NB4 (cell line): Measurements from ENCODE around the gene PDK2.

Experiments
- DNase-seq: peaks from one replicate; pipeline ENCODE4 v3.0.0; 2010; ENCODE audit warnings: low read depth
- H3K4me3 ChIP-seq: one replicate; pipeline ENCODE4 v1.5.1; 2011; ENCODE audit warnings: mild to moderate bottlenecking, low read depth, low read length, moderate library complexity
- CTCF ChIP-seq: IDR thresholded peaks from one replicate; pipeline ENCODE4 v1.5.1; 2012; ENCODE audit warnings: low read depth, low read length
- MAX ChIP-seq: IDR thresholded peaks from 2 replicates; pipeline ENCODE4 v1.6.1; 2011; ENCODE audit warnings: low read depth, low read length
- MYC ChIP-seq: IDR thresholded peaks from 2 replicates; pipeline ENCODE4 v1.6.1; 2011; ENCODE audit warnings: low read depth, low read length
- POLR2A ChIP-seq: IDR thresholded peaks from 2 replicates; pipeline ENCODE4 v1.6.1; 2011; ENCODE audit warnings: mild to moderate bottlenecking; ENCODE audit not compliant: insufficient read length; ENCODE audit errors: extremely low read depth

The PDK2 gene

GRCh38 chr17:50065056-50065455 is 30.1 kb upstream of the PDK2 start:
- no peak overlapping the region for H3K4me3 ChIP-seq
- TF ChIP-seq POLR2A (no peak), MYC (no peak), CTCF (no peak), MAX (no peak)
- no peak for DNase-seq

- no peak for DNase-seq
- no peak overlapping the region for H3K4me3 ChIP-seq
- TF ChIP-seq POLR2A (no peak), MYC (no peak), CTCF (no peak), MAX (no peak)
These were observed 28.2 kb upstream of the PDK2 start for GRCh38 chr17:50066995-50067394.

- no peak overlapping the region for H3K4me3 ChIP-seq
- TF ChIP-seq CTCF (no peak), MYC (no peak), POLR2A (no peak), MAX (no peak)
- no peak for DNase-seq
These were observed 27.2 kb upstream of the PDK2 start for GRCh38 chr17:50067996-50068395.

- TF ChIP-seq MAX (no peak), CTCF (no peak), POLR2A (no peak), MYC (no peak)
- H3K4me3 ChIP-seq: no peak overlapping the region
These were observed 24.1 kb upstream of the PDK2 start for GRCh38 chr17:50070908-50071680.

GRCh38 chr17:50071692-50072091 is 23.5 kb upstream of the PDK2 start:
- TF ChIP-seq MAX: no peak
- DNase-seq: peak; percentile 35
- H3K4me3 ChIP-seq: no peak overlapping the region

More at GRCh38 chr17:50070908-50071680, 24.1 kb upstream of the PDK2 start:
- no peak for DNase-seq

GRCh38 chr17:50072130-50072529 is 23.0 kb upstream of the PDK2 start:
- no peak for DNase-seq
- TF ChIP-seq MAX (no peak), MYC (no peak), POLR2A (no peak), CTCF (no peak)
- H3K4me3 ChIP-seq: no peak overlapping the region
